NCI-H2081 treated with DMSO at 0.1 percent for 48 hours (cell line): ENCODE results near the gene CD4.

Source experiments
- DNase-seq: peaks from one replicate; lab custom pipeline; 2025; lab: John Stamatoyannopoulos, UW

The CD4 gene

GRCh38 chr12:6816598-6816997, 27.3 kb downstream of the CD4 start:
- DNase-seq = no peak

- DNase-seq = no peak
These were observed 27.8 kb downstream of the CD4 start for GRCh38 chr12:6817098-6817497.

- DNase-seq = no peak
These were observed 28.4 kb downstream of the CD4 start for GRCh38 chr12:6817662-6818157.

- no peak for DNase-seq
These were observed 28.9 kb downstream of the CD4 start for GRCh38 chr12:6818222-6818621.

- DNase-seq = no peak
These were observed 29.3 kb downstream of the CD4 start for GRCh38 chr12:6818645-6819044.

- DNase-seq = no peak
These were observed 30.0 kb downstream of the CD4 start for GRCh38 chr12:6819106-6820030.

GRCh38 chr12:6820166-6820565, 30.8 kb downstream of the CD4 start:
- DNase-seq = no peak

- no peak for DNase-seq
These were observed 32.5 kb downstream of the CD4 start, which contains the start of gene GPR162 for GRCh38 chr12:6821591-6822425. Gene GPR162, plus strand, starts transcription at chr12:6821821. Its CDS starts 2,078 bp downstream, at chr12:6823899.

- no peak for DNase-seq
These were observed 33.3 kb downstream of the CD4 start for GRCh38 chr12:6822426-6823135.

GRCh38 chr12:6823182-6824084, 34.1 kb downstream of the CD4 start:
- DNase-seq = no peak

- DNase-seq = no peak
These were observed 34.9 kb downstream of the CD4 start for GRCh38 chr12:6824085-6824775.

- DNase-seq = no peak
These were observed 35.6 kb downstream of the CD4 start for GRCh38 chr12:6824901-6825381.

- DNase-seq = peak; percentile 60
These were observed 36.2 kb downstream of the CD4 start for GRCh38 chr12:6825398-6826124.

- no peak for DNase-seq
These were observed 36.9 kb downstream of the CD4 start for GRCh38 chr12:6826125-6826733.

GRCh38 chr12:6826734-6827436, 37.6 kb downstream of the CD4 start:
- DNase-seq = no peak

GRCh38 chr12:6827437-6827911, 38.1 kb downstream of the CD4 start:
- DNase-seq = peak; percentile 44

- DNase-seq = no peak
These were observed 38.9 kb downstream of the CD4 start, which contains the start of gene P3H3 for GRCh38 chr12:6827982-6828780. Gene P3H3, plus strand, starts transcription at chr12:6828407. Its CDS starts 34 bp downstream, at chr12:6828441.
